Stomach (tissue), 4 donors: ENCODE measurements around the gene ATXN7L1.

Experiments used
- EP300 ChIP-seq: sonication (generic); formaldehyde crosslinking; IDR thresholded peaks from one replicate; pipeline ENCODE4 v1.6.1; 2017; ENCODE audit warnings: antibody characterized with exemption
- POLR2A ChIP-seq, 4 donors: fragments of 450-650 bp; IDR thresholded peaks; one replicate each; pipeline ENCODE4 v1.6.1; 2016; ENCODE audit warnings: antibody characterized with exemption in 4 of 4, control low read depth in 2 of 4, mild to moderate bottlenecking in 1 of 4, moderate library complexity in 1 of 4
- TF ChIP-seq, protein P1 (sequence below), 7 experiments: fragments of 450-650 bp in 4 of 7; fragments of 200-600 bp in 3 of 7; sonication (generic) in 3 of 7; IDR thresholded peaks; one replicate each; pipeline ENCODE4 v1.5.1; 2016 to 2019; ENCODE audit warnings: antibody characterized with exemption in 7 of 7, control low read depth in 2 of 7, mild to moderate bottlenecking in 1 of 7

- TF ChIP-seq, protein P1, sequence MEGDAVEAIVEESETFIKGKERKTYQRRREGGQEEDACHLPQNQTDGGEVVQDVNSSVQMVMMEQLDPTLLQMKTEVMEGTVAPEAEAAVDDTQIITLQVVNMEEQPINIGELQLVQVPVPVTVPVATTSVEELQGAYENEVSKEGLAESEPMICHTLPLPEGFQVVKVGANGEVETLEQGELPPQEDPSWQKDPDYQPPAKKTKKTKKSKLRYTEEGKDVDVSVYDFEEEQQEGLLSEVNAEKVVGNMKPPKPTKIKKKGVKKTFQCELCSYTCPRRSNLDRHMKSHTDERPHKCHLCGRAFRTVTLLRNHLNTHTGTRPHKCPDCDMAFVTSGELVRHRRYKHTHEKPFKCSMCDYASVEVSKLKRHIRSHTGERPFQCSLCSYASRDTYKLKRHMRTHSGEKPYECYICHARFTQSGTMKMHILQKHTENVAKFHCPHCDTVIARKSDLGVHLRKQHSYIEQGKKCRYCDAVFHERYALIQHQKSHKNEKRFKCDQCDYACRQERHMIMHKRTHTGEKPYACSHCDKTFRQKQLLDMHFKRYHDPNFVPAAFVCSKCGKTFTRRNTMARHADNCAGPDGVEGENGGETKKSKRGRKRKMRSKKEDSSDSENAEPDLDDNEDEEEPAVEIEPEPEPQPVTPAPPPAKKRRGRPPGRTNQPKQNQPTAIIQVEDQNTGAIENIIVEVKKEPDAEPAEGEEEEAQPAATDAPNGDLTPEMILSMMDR (IDR thresholded peaks at IDR 0.05) = no peak
- TF ChIP-seq EP300 (no peak), POLR2A (IDR thresholded peaks at IDR 0.05) (no peak)
Measured at GRCh38 chr7:105734233-105734632, 142.2 kb downstream of the ATXN7L1 start.
